ENCODE data around the gene ZNF366. TPM values are rescaled to one million over a fixed set of nuclear protein-coding genes. Genes with fewer than 3 reads are reported as not detected.

ZNF366 gene
- total and polyA plus RNA-seq, 3 donors from 2014 or later = 0.96 to 2.2 (median 1.4) TPM

GRCh38 chr5:72393052-72393451 is 114.2 kb downstream of the ZNF366 start:
- H3K27me3 ChIP-seq = no peaks in the 10 kb centered on the region
- no peaks in the 10 kb centered on the region for H3K36me3 ChIP-seq (ENCODE audit: low read depth, missing control alignments)
- no peaks in the 10 kb centered on the region for H3K9me3 ChIP-seq
- no peaks in the 10 kb centered on the region for H3K4me1 ChIP-seq
- DNase-seq = no peak
- intact Hi-C loops (cut with DNase I; ENCODE audit: low total_unique reads) = no loop called here
- no peak overlapping the region for H3K4me3 ChIP-seq
- TF ChIP-seq POLR2A (IDR thresholded peaks at IDR 0.05) = no peak
- no peak for TF ChIP-seq CTCF (IDR thresholded peaks at IDR 0.05)
- H3K27ac ChIP-seq = no peak overlapping the region

Other genes starting within 250 kb of the ZNF366 start
- gene MRPS27, start 187.2 kb downstream of the ZNF366 start, total RNA-seq = 10 to 100 TPM; 41.6 to 42.6 TPM
- 35.7 TPM for gene MRPS27, start 187.2 kb downstream of the ZNF366 start, polyA plus RNA-seq (ENCODE audit: insufficient read depth, low read depth, low replicate concordance)
- gene PTCD2, start 187.0 kb downstream of the ZNF366 start, total RNA-seq = 1 to 10 TPM; 8.2 to 9.0 TPM
- 4.9 TPM for gene PTCD2, start 187.0 kb downstream of the ZNF366 start, polyA plus RNA-seq (ENCODE audit: insufficient read depth, low read depth, low replicate concordance)

All from testis (tissue), 3 donors.